GM23338 (cell line): Measurements from ENCODE around the gene THAP5.

Source experiments
- CREB1 ChIP-seq: fragments of 250-450 bp; sonication (Bioruptor Pico); IDR thresholded peaks from 2 replicates; pipeline ENCODE4 v1.5.0; 2020; ENCODE audit warnings: low read depth, mild to moderate bottlenecking, moderate library complexity
- CTCF ChIP-seq, 2 experiments: fragments of 200-600 bp in 1 of 2; sonication (generic) in 1 of 2; conservative IDR thresholded peaks; 2 replicates each; pipeline versions ENCODE4 v1.5.1 to v1.6.1; 2016 to 2017; ENCODE audit warnings: antibody characterized with exemption in 2 of 2, low read depth in 2 of 2, mild to moderate bottlenecking in 2 of 2, moderate library complexity in 1 of 2
- ETS1 ChIP-seq: IDR thresholded peaks from 2 replicates; pipeline ENCODE4 v1.6.1; 2016; ENCODE audit warnings: antibody characterized with exemption
- EZH2 ChIP-seq: fragments of 200-600 bp; sonication (generic); IDR thresholded peaks from one replicate; pipeline ENCODE4 v1.8.0; 2017; ENCODE audit warnings: antibody characterized with exemption, mild to moderate bottlenecking, low read depth; ENCODE audit not compliant: unreplicated experiment
- EZH2phosphoT487 ChIP-seq: fragments of 200-600 bp; sonication (generic); IDR thresholded peaks from one replicate; pipeline ENCODE4 v1.8.1; 2018; ENCODE audit warnings: antibody characterized with exemption; ENCODE audit not compliant: unreplicated experiment
- JUNB ChIP-seq: IDR thresholded peaks from one replicate; pipeline ENCODE4 v1.6.1; 2016; ENCODE audit warnings: antibody characterized with exemption; ENCODE audit not compliant: unreplicated experiment
- NANOG ChIP-seq: IDR thresholded peaks from 2 replicates; pipeline ENCODE4 v1.6.1; 2016; ENCODE audit warnings: antibody characterized with exemption, borderline replicate concordance
- POLR2AphosphoS5 ChIP-seq: IDR thresholded peaks from 2 replicates; pipeline ENCODE4 v1.6.1; 2016; ENCODE audit warnings: antibody characterized with exemption, low read depth
- REST ChIP-seq: IDR thresholded peaks from one replicate; pipeline ENCODE4 v1.6.1; 2018; ENCODE audit warnings: antibody characterized with exemption; ENCODE audit not compliant: unreplicated experiment
- STAT1 ChIP-seq: IDR thresholded peaks from one replicate; pipeline ENCODE4 v1.6.1; 2016; ENCODE audit warnings: antibody characterized with exemption; ENCODE audit not compliant: unreplicated experiment
- ZNF331 ChIP-seq: fragments of 250-450 bp; sonication (Bioruptor Pico); IDR thresholded peaks from 2 replicates; pipeline ENCODE4 v1.5.0; 2020; ENCODE audit warnings: low read depth, mild to moderate bottlenecking, moderate library complexity
- ZNF462 ChIP-seq: fragments of 250-450 bp; sonication (Bioruptor Pico); IDR thresholded peaks from 2 replicates; pipeline ENCODE4 v1.5.0; 2020; ENCODE audit warnings: mild to moderate bottlenecking, moderate library complexity

- TF ChIP-seq CTCF (conservative IDR thresholded peaks at IDR 0.05; ENCODE audit: low read depth in 2 of 2) (no peak), POLR2AphosphoS5 (no peak), CREB1 (CRISPR knock-in tag) (no peak), JUNB (no peak), EZH2 (no peak), EZH2phosphoT487 (no peak), REST (no peak), NANOG (no peak), ETS1 (no peak), STAT1 (no peak), ZNF462 (CRISPR knock-in tag) (no peak), ZNF331 (CRISPR knock-in tag) (no peak)
Observed at GRCh38 chr7:108614896-108615295, 45.4 kb upstream of the THAP5 start.
